Osteoblast (primary cell): ENCODE results near the gene SCLY. TPM values are rescaled to one million over a fixed set of nuclear protein-coding genes. Genes with fewer than 3 reads are reported as not detected.
A peak's percentile ranks its signal among the peaks of the same experiment; 100 is the strongest.
"Not testable (repeated sequence)": the region's sequence is repeated elsewhere in the genome, so short reads cannot be mapped to it uniquely, and the experiment has no call there.

Source experiments
- DNase-seq: peaks from one replicate; pipeline ENCODE4 v3.0.0; 2011; ENCODE audit warnings: low spot score, mixed read lengths; ENCODE audit not compliant: insufficient read length; ENCODE audit errors: missing footprints
- H2AFZ ChIP-seq: 2 replicates; pipeline ENCODE4 v1.6.0; 2011; ENCODE audit warnings: mild to moderate bottlenecking, low read length
- H3K27ac ChIP-seq: 2 replicates; pipeline ENCODE4 v1.5.1; 2011; ENCODE audit warnings: mild to moderate bottlenecking, low read depth, low read length, moderate library complexity
- H3K27me3 ChIP-seq: 2 replicates; pipeline ENCODE4 v1.6.0; 2012; ENCODE audit warnings: mild to moderate bottlenecking, control low read depth, inconsistent platforms, low read length, moderate library complexity; ENCODE audit not compliant: insufficient read depth
- H3K36me3 ChIP-seq: 2 replicates; pipeline ENCODE4 v1.5.1; 2011; ENCODE audit warnings: mild to moderate bottlenecking, low read length, control low read depth, moderate library complexity; ENCODE audit not compliant: insufficient read depth
- H3K4me1 ChIP-seq: 2 replicates; pipeline ENCODE4 v1.5.1; 2011; ENCODE audit warnings: mild to moderate bottlenecking, low read length, control low read depth, moderate library complexity; ENCODE audit not compliant: insufficient read depth
- H3K4me2 ChIP-seq: 2 replicates; pipeline ENCODE4 v1.6.0; 2011; ENCODE audit warnings: mild to moderate bottlenecking, low read length; ENCODE audit not compliant: insufficient read depth
- H3K4me3 ChIP-seq: fragments of 200-600 bp; sonication (generic); 3 replicates; pipeline ENCODE4 v1.5.1; 2012; ENCODE audit warnings: mild to moderate bottlenecking, low read length, inconsistent platforms; ENCODE audit not compliant: insufficient read depth
- H3K79me2 ChIP-seq: 2 replicates; pipeline ENCODE4 v1.6.0; 2012; ENCODE audit warnings: mild to moderate bottlenecking, low read length, control low read depth, inconsistent platforms; ENCODE audit not compliant: insufficient read depth
- H3K9me3 ChIP-seq: 2 replicates; pipeline ENCODE4 v1.5.1; 2011; ENCODE audit warnings: low read depth, low read length, control low read depth
- H4K20me1 ChIP-seq: 2 replicates; pipeline ENCODE4 v1.6.0; 2012; ENCODE audit warnings: mild to moderate bottlenecking, low read length, control low read depth; ENCODE audit not compliant: insufficient read depth
- CTCF ChIP-seq: IDR thresholded peaks from 2 replicates; pipeline ENCODE4 v1.5.1; 2011; ENCODE audit warnings: mild to moderate bottlenecking, low read depth, low read length, moderate library complexity; ENCODE audit errors: extremely low read depth
- total RNA-seq: library from RNA; depleted of rRNA; stranded (reverse); fragments of >200 nt; gene quantifications from 2 replicates; pipeline ENCODE4 v1.2.3, GENCODE V29; 2012

The SCLY gene
- total RNA-seq, 1 donor = 11.6 TPM

GRCh38 chr2:238114851-238115660 lies 54.3 kb downstream of the SCLY start:
- DNase-seq = peak; percentile 48
- H3K4me2 ChIP-seq = no peak overlapping the region

DNA sequence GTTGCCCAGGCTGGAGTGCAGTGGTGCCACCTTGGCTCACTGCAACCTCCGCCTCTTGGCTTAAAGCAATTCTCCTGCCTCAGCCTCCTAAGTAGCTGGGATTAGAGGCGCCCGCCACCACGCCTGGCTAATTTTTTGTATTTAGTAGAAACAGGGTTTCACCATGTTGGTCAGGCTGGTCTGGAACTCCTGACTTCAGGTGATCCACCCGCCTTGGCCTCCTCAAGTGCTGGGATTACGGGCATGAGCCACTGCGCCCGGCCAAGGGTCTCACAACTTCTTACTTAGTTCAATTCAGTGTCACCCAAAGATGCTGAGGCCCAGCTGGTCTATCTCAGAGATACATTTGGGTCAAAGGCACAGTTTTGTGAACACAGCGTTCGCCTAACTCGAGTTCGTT lies 54.9 kb downstream of the SCLY start:
- not testable (repeated sequence) for H3K79me2 ChIP-seq, H3K4me2 ChIP-seq, H3K36me3 ChIP-seq, H3K4me1 ChIP-seq, H3K4me3 ChIP-seq, DNase-seq, H4K20me1 ChIP-seq, H2AFZ ChIP-seq, H3K27ac ChIP-seq, H3K9me3 ChIP-seq
- H3K27me3 ChIP-seq = peaks cover 12% of the 10 kb centered on the region

More at GRCh38 chr2:238114851-238115660, 54.3 kb downstream of the SCLY start:
- peaks cover 6% of the 10 kb centered on the region for H3K9me3 ChIP-seq
- TF ChIP-seq CTCF = no peak
- H3K4me1 ChIP-seq = peaks cover 7% of the 10 kb centered on the region
- no peak overlapping the region for H3K4me3 ChIP-seq
- H2AFZ ChIP-seq = no peak overlapping the region
- peaks cover 7% of the 10 kb centered on the region for H3K27me3 ChIP-seq
- H3K36me3 ChIP-seq = no peaks in the 10 kb centered on the region
- no peaks in the 10 kb centered on the region for H4K20me1 ChIP-seq
- H3K27ac ChIP-seq = no peak overlapping the region
- H3K79me2 ChIP-seq = no peaks in the 10 kb centered on the region

- H3K4me2 ChIP-seq = no peak overlapping the region
- no peak overlapping the region for H2AFZ ChIP-seq
- H3K36me3 ChIP-seq = no peaks in the 10 kb centered on the region
- no peak overlapping the region for H3K4me3 ChIP-seq
- H3K4me1 ChIP-seq = peaks cover 7% of the 10 kb centered on the region
- no peaks in the 10 kb centered on the region for H4K20me1 ChIP-seq
- peak; percentile 75 for DNase-seq
- TF ChIP-seq CTCF = no peak
- H3K9me3 ChIP-seq = peaks cover 6% of the 10 kb centered on the region
- H3K27ac ChIP-seq = no peak overlapping the region
- no peaks in the 10 kb centered on the region for H3K79me2 ChIP-seq
- H3K27me3 ChIP-seq = peaks cover 16% of the 10 kb centered on the region
Observed at GRCh38 chr2:238116298-238117198, 55.7 kb downstream of the SCLY start.

GRCh38 chr2:238117199-238118154 lies 56.7 kb downstream of the SCLY start:
- Histone ChIP-seq H3K4me1 (peaks cover 7% of the 10 kb centered on the region), H3K4me3 (no peak overlapping the region), H3K9me3 (peaks cover 6% of the 10 kb centered on the region), H3K79me2 (no peaks in the 10 kb centered on the region), H3K4me2 (no peak overlapping the region), H3K27ac (no peak overlapping the region), H3K36me3 (no peaks in the 10 kb centered on the region), H2AFZ (no peak overlapping the region), H4K20me1 (no peaks in the 10 kb centered on the region), H3K27me3 (peaks cover 16% of the 10 kb centered on the region)
- DNase-seq = peak; percentile 92
- TF ChIP-seq CTCF = no peak
